Activated CD4-positive, alpha-beta T cell treated with anti-CD3 and anti-CD28 coated beads, Interleukin-2, amount 10 ng/mL, durations not matched to agents 7 days and 5 days (primary cell): ENCODE measurements around the gene MYO18A. TPM values are rescaled to one million over a fixed set of nuclear protein-coding genes. Genes with fewer than 3 reads are reported as not detected.

Experiments
- CTCF ChIA-PET: fragments of 350-600 bp; sonication (Branson Sonifier 250); formaldehyde crosslinking; loops from one replicate; lab custom pipeline; 2021; ENCODE audit warnings: antibody characterized with exemption; lab: Charles Lee
- POLR2A ChIA-PET: fragments of 350-600 bp; sonication (Branson Sonifier 250); formaldehyde crosslinking; loops from one replicate; lab custom pipeline; 2021; ENCODE audit warnings: antibody characterized with exemption; lab: Charles Lee
- DNase-seq: peaks from one replicate; pipeline ENCODE4 v3.0.0-alpha.2; 2020
- H3K27ac Mint-ChIP-seq: one replicate; pipeline ENCODE4 v1.8.0; 2021; ENCODE audit warnings: mild to moderate bottlenecking, moderate library complexity, mixed read lengths
- H3K27me3 Mint-ChIP-seq: one replicate; pipeline ENCODE4 v1.8.0; 2021; ENCODE audit warnings: mixed read lengths
- H3K36me3 Mint-ChIP-seq: one replicate; pipeline ENCODE4 v1.8.0; 2021; ENCODE audit warnings: low read depth, mixed read lengths
- H3K4me1 Mint-ChIP-seq: one replicate; pipeline ENCODE4 v1.8.0; 2021; ENCODE audit warnings: mixed read lengths
- H3K4me3 Mint-ChIP-seq: one replicate; pipeline ENCODE4 v1.8.0; 2021; ENCODE audit warnings: mild to moderate bottlenecking, moderate library complexity, mixed read lengths
- H3K9me3 Mint-ChIP-seq: one replicate; pipeline ENCODE4 v1.8.0; 2021; ENCODE audit warnings: mixed read lengths
- total RNA-seq, 2 experiments: library from RNA; stranded (reverse); gene quantifications; one replicate each; pipeline ENCODE4 v1.2.3, GENCODE V29; 2021

The MYO18A gene
- total RNA-seq, 2 experiments from 2014 or later = 82.2 to 101 TPM

DNA sequence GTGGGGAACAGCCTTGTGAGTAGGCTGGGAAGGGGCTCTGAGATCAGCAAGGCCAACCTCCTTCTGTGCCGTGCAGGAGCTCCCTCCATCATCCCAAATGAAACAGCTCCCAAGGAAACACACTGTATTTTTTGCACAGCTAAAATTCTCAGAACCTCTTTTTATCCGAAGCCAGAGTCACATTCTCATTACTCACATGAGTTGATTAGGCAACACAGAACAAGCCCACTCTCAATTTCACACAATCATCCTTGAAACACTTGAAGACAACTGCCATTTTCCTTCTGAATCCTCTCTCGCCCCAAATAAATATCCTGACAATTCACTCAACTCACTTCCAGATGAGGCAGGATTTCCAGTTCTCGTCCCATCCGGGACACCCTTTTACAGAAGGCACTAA is 66.1 kb downstream of the MYO18A start:
- CTCF ChIA-PET = interaction anchor here (1.0 to 3.8 kb wide), 7 partner anchors 10 to 160 kb away, joined by 3 to 26 read pairs (median 4); no protein-coding TSS in a partner anchor
- H3K36me3 Mint-ChIP-seq = peaks cover 18% of the 10 kb centered on the region
- no peak for DNase-seq
- H3K9me3 Mint-ChIP-seq = no peaks in the 10 kb centered on the region
- POLR2A ChIA-PET = no interaction called here
- H3K4me1 Mint-ChIP-seq = peaks cover 5% of the 10 kb centered on the region
- H3K27me3 Mint-ChIP-seq = no peaks in the 10 kb centered on the region
- H3K4me3 Mint-ChIP-seq = no peak overlapping the region
- H3K27ac Mint-ChIP-seq = no peak overlapping the region

DNA sequence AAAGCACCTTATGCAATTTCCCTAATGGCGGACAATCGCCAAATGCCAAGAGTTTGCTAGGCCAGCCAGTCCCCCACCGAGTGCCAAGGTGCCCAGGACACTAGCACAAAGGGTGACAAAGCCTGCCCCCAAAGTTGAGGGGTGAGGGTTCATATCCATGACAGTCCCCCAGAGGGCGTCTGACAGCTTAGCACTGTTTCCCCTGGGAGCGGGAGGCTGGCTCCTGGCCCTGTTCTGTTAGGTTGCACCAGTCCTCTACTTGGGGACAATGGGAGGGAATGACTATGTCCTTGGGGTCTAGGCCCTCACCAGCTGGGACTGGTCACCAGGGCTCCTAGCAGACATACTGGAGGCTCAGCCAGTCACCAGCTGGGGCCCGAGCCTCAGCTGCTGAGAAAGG is 66.9 kb downstream of the MYO18A start:
- Mint-ChIP-seq H3K27ac (no peak overlapping the region), H3K9me3 (no peaks in the 10 kb centered on the region), H3K4me3 (no peak overlapping the region), H3K36me3 (peaks cover 19% of the 10 kb centered on the region), H3K27me3 (no peaks in the 10 kb centered on the region), H3K4me1 (peaks cover 5% of the 10 kb centered on the region)
- no peak for DNase-seq
- POLR2A ChIA-PET = no interaction called here
- CTCF ChIA-PET = interaction anchor here (1.0 to 3.8 kb wide), 5 partner anchors 10 to 148 kb away, joined by 3 to 26 read pairs (median 4); no protein-coding TSS in a partner anchor

DNA sequence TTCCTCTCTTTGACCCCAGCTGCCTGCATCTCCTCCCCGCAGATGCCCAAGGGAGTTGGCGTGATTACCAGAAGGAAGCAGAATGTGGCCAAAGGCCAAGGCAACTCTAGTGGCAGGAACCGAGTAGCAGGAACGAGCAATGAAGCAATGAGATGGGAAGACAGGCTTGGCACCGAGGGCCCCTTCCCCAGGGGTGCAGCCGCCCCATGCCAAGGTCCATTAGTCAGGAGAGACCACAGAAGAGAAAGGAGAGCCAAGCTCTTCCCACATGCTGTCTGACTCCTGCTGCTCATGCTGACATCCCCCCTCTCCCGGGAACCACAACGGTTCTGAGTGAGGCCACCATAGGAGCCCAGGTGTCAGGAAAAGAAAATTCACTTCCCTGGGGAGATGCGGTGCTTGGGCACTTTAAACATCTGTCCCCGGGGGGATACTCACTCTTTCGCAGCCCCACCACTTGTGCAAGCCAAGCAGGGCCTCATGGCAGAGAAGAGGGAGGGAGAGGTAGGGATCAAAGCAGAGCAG is 67.4 kb downstream of the MYO18A start:
- DNase-seq = no peak
- CTCF ChIA-PET = interaction anchor here (0.9 to 3.8 kb wide), 9 partner anchors 12 to 148 kb away, joined by 3 to 26 read pairs (median 4); no protein-coding TSS in a partner anchor
- peaks cover 5% of the 10 kb centered on the region for H3K4me1 Mint-ChIP-seq
- no peaks in the 10 kb centered on the region for H3K9me3 Mint-ChIP-seq
- no peak overlapping the region for H3K27ac Mint-ChIP-seq
- H3K36me3 Mint-ChIP-seq = peaks cover 23% of the 10 kb centered on the region
- no peaks in the 10 kb centered on the region for H3K27me3 Mint-ChIP-seq
- H3K4me3 Mint-ChIP-seq = no peak overlapping the region
- POLR2A ChIA-PET = interaction anchor here (0.6 kb wide), 1 partner anchor 95 kb away, joined by 3 read pairs; no protein-coding TSS in a partner anchor

DNA sequence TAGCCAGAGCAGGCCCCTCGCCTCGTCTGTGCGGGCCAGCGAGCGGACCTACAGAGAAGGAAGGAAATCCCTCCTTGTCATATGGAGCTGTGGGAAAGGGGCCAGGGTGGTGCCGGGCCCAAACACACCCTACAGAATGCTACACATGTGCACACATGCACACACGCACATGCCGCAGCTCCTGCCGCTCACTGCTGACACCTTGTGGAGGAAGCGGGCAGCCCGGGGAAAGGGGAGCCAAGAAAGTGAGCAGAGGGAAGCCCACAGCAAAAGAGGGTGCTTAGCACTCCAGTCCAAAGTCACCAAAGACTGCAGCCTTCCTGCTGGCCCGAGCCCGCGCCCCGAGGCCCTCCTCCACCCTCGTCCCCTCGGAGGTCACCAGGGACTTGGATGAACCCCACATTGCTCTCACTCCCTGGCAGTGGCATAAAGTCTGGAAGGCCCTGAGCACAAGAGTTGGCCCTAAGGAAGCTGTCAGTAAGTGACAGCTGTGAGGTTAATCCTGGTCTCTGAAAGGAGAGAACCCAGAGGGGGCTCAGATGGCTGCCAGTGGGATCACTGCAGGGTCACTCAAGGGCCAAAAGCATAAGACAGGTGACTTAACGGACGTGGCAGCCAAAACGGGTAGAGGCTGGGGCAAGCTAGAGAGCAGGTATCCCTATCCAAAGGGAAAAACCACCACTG is 68.2 kb downstream of the MYO18A start:
- ChIA-PET POLR2A (interaction anchor here (0.6 kb wide), 1 partner anchor 94 kb away, joined by 3 read pairs; no protein-coding TSS in a partner anchor), CTCF (interaction anchor here (0.7 to 3.8 kb wide), 16 partner anchors 8 to 385 kb away, joined by 3 to 26 read pairs (median 4); partner anchors contain the start of gene MYO18A)
- Mint-ChIP-seq H3K27ac (no peak overlapping the region), H3K36me3 (peaks cover 24% of the 10 kb centered on the region), H3K9me3 (no peaks in the 10 kb centered on the region), H3K27me3 (no peaks in the 10 kb centered on the region), H3K4me1 (peaks cover 2% of the 10 kb centered on the region), H3K4me3 (no peak overlapping the region)
- DNase-seq = peak; percentile 72

DNA sequence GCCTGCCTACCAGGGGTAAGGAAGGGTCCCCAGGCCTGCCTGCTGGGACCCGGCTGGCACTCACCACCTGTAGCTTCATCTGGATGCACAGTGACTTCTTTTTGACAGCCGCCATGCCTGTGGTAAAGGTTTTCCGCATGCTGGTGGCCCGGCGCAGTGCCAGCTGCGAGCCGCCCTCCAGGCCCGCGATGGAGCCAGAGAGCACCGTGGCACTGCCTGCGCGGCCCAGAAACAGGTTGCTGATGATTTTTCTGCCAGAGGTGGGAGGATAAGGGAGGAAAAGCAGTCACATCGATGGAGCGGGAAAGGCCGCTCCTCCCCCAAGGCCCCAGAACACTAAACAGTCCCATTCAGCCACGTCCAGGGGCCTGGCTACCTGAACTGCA is 69.8 kb downstream of the MYO18A start:
- no peak for DNase-seq
- Mint-ChIP-seq H3K4me3 (no peak overlapping the region), H3K9me3 (no peaks in the 10 kb centered on the region), H3K4me1 (no peaks in the 10 kb centered on the region), H3K27me3 (no peaks in the 10 kb centered on the region), H3K36me3 (peaks cover 27% of the 10 kb centered on the region), H3K27ac (no peak overlapping the region)
- CTCF ChIA-PET = interaction anchor here (1.1 kb wide), 1 partner anchor 14 kb away, joined by 4 read pairs; no protein-coding TSS in a partner anchor
- POLR2A ChIA-PET = interaction anchor here (0.5 kb wide), 1 partner anchor 38 kb away, joined by 8 read pairs; no protein-coding TSS in a partner anchor

DNA sequence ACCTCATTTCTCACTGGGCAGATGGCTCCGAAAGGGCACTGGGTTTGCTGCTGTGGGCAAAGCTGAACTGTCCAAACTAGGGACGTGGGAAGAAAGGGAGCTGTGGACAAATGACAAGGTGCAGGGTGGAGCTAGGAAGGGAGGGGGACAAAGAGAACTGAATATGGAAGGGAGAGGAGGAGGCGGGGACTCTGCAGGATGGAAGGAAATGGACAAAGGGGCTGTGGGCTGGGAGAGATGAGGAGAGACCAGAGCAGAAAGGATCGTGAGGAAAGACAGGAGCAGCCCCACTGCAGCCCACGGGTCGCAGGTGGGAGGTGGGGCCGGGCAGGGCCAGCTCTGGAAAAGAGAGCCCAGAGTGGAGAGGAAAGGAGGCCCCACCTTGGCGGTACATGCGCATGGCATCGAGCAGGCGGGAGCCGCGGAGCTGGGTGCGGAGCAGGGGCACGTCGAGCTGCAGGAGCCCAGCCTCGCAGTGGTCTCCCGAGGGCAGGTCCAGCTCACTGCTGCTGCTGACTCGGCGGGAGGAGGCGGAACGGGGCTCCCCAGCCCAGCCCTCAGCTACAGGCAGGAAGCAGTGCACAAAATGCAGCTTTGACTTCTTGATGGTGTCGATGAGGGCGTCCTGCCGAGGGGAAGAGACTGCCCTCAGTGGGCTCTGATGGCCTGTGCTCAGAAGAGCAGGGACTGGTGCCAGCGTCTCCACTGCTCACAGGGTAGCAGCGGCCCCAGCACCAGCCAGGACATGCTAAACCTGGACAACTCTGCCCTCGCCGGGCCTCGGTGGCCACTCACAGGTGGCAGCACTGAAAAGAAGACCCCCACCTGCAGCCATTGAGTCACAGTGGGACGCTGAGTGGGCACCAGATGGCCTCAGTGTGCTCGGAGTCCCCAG is 70.5 kb downstream of the MYO18A start:
- CTCF ChIA-PET = interaction anchor here (0.6 to 1.1 kb wide), 4 partner anchors 14 to 334 kb away, joined by 3 to 4 read pairs (median 3); no protein-coding TSS in a partner anchor
- Mint-ChIP-seq H3K27me3 (no peaks in the 10 kb centered on the region), H3K4me1 (no peaks in the 10 kb centered on the region), H3K36me3 (peaks cover 28% of the 10 kb centered on the region), H3K9me3 (no peaks in the 10 kb centered on the region), H3K4me3 (no peak overlapping the region), H3K27ac (no peak overlapping the region)
- DNase-seq = no peak
- POLR2A ChIA-PET = interaction anchor here (0.5 kb wide), 1 partner anchor 37 kb away, joined by 8 read pairs; no protein-coding TSS in a partner anchor

DNA sequence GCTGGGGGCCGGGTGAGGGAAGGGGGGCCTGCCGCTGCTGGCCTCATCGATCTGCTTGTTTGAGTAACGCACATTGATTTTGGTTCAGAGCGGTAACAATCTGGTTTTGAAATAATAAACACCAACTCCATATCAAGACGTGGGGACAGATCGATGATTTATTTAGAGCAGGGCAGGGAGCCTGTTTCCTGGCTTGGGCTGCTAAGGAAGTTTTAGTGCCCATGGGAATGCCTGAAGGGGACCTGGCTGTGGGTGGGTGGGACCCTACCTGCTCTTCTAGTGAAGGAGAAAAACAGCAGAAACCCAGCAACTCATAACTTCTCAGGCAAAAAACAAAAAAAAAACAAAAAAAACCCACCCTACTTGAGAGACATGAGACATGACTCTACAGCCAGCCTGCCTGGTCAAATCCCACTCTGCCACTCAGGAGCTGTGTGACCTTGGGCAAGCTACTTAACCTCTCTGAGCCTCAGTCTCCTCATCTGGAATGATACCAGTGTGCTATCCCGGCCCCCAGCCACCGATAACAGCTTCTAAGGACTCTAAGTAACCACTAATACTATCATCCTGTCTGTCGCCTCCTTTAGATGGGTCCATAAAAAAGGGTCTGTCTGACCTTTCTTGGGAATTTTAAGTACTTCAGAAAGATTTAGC is 71.2 kb downstream of the MYO18A start:
- H3K27ac Mint-ChIP-seq = no peak overlapping the region
- H3K4me1 Mint-ChIP-seq = no peaks in the 10 kb centered on the region
- POLR2A ChIA-PET = no interaction called here
- H3K27me3 Mint-ChIP-seq = no peaks in the 10 kb centered on the region
- H3K4me3 Mint-ChIP-seq = no peak overlapping the region
- no peaks in the 10 kb centered on the region for H3K9me3 Mint-ChIP-seq
- CTCF ChIA-PET = interaction anchor here (0.6 to 1.1 kb wide), 5 partner anchors 15 to 240 kb away, joined by 3 to 4 read pairs (median 3); no protein-coding TSS in a partner anchor
- no peak for DNase-seq
- H3K36me3 Mint-ChIP-seq = peaks cover 31% of the 10 kb centered on the region

DNA sequence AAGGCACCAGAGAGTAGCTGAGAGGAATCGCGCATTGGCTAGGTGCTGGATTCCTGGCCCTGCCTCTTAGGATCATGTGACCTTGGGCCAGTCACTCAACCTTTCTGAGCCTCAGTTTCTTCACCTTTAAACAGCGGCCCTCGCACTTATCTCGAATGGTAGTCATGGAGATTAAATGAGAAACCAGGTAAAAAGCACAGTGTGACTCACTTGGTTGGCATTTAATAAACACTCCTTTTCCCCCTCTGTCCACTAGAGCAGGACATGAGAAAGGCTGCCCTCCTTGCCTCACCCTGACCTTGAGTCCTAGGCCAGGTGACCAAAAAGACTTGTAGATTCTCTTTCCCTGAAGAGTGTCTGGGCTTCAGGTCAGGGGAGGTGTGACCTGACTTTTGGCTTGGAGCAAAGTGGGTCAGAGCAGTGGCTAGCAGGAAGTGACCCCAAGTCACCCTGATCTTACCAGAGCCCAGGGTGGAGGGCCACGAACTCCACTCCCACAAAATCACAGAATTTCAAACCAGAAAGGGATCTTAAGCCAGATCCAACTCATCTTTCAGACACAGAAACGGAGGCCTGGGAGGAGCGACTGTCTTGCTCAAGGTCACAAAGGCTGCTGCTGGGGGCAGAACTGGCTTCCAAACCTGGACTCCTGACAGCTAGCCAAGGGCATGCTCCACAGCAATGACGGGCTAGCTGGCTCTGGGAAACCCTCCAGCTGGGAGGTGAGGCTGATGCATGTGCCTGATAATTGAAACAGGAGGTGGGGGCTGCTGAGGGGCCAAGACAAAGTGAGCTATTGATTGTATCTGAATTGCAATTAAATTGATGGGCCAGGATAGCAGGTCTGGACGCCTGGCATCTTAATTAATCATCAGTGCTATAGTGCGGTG is 72.0 kb downstream of the MYO18A start:
- H3K36me3 Mint-ChIP-seq = peaks cover 31% of the 10 kb centered on the region
- H3K4me3 Mint-ChIP-seq = no peak overlapping the region
- no peaks in the 10 kb centered on the region for H3K9me3 Mint-ChIP-seq
- ChIA-PET POLR2A (no interaction called here), CTCF (interaction anchor here (0.6 to 0.9 kb wide), 3 partner anchors 41 to 241 kb away, joined by 3 to 4 read pairs (median 3); no protein-coding TSS in a partner anchor)
- no peaks in the 10 kb centered on the region for H3K4me1 Mint-ChIP-seq
- no peaks in the 10 kb centered on the region for H3K27me3 Mint-ChIP-seq
- H3K27ac Mint-ChIP-seq = no peak overlapping the region
- DNase-seq = no peak

DNA sequence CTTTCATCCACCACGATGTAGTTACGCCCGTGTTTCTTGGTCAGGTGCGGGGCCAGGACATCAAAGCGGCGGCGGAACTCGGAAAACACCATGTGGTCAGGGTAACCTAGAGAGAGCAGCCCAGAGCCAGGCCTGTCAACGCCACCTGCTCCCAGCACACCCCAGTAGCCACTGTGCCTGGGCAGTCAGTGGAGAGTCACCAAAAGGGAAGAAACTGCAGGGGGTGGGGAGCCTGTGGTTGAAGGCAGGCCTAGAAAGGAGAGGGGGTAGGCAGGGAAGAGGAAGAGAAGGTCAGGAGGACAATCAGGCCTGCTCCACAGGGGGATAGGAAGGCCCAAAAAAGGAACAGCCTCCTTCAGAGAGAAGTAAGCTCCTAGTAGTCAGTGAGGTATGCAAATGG is 73.1 kb downstream of the MYO18A start:
- Mint-ChIP-seq H3K36me3 (peaks cover 31% of the 10 kb centered on the region), H3K27me3 (no peaks in the 10 kb centered on the region), H3K9me3 (no peaks in the 10 kb centered on the region), H3K4me3 (no peak overlapping the region), H3K4me1 (no peaks in the 10 kb centered on the region), H3K27ac (no peak overlapping the region)
- ChIA-PET POLR2A (no interaction called here), CTCF (interaction anchor here (0.7 to 1.3 kb wide), 3 partner anchors 10 to 332 kb away, joined by 3 read pairs; no protein-coding TSS in a partner anchor)
- DNase-seq = no peak

DNA sequence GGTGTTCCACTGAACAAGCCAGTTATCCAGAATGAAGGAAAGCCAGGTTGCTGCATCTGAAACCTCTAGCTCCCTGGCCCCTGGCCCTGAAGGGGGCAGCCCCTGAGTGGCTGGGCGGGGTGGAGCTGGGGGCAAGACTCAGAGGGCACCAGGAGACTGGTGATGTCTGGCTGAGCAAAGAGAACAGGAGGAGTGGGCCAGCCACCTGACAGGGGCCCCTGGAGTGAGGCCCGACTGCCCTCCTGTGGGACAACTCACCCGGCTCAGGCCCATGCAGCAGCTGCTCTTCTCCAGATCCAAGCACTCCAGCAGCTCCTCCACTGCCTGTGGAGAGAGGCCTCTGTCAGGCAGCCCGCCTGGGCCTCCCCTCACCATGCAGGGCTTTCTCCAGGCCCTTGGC is 76.9 kb downstream of the MYO18A start:
- Mint-ChIP-seq H3K9me3 (no peaks in the 10 kb centered on the region), H3K27me3 (no peaks in the 10 kb centered on the region), H3K27ac (no peak overlapping the region), H3K36me3 (peaks cover 25% of the 10 kb centered on the region), H3K4me1 (no peaks in the 10 kb centered on the region), H3K4me3 (no peak overlapping the region)
- POLR2A ChIA-PET = no interaction called here
- no peak for DNase-seq
- CTCF ChIA-PET = interaction anchor here (1.1 to 1.6 kb wide), 3 partner anchors 8 to 11 kb away, joined by 3 to 4 read pairs (median 4); no protein-coding TSS in a partner anchor

DNA sequence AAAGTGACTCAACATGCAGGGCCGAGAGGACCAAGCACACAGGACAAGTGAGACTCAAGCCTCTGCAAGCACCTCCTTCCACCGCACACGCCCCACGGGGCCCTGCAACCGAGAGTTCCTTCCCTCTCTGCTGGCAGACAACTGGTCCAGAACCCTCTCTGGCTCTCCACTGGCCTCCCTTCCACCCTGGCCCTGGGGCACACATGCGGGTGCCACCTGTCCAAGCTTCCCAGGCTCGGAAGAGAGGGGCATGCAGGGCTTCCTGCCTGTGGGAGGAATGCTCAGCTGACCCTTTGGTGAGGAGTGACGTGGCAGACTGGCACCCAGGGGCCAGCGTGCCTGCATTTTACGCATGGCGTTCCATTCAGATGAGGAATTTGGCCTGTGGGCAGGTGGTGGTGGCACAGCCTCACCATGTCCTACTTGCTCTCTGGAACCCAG is 77.4 kb downstream of the MYO18A start:
- H3K27ac Mint-ChIP-seq = no peak overlapping the region
- H3K36me3 Mint-ChIP-seq = peaks cover 26% of the 10 kb centered on the region
- no peak for DNase-seq
- ChIA-PET POLR2A (no interaction called here), CTCF (interaction anchor here (1.4 to 1.6 kb wide), 3 partner anchors 9 to 137 kb away, joined by 3 to 4 read pairs (median 4); no protein-coding TSS in a partner anchor)
- H3K9me3 Mint-ChIP-seq = no peaks in the 10 kb centered on the region
- no peaks in the 10 kb centered on the region for H3K4me1 Mint-ChIP-seq
- no peaks in the 10 kb centered on the region for H3K27me3 Mint-ChIP-seq
- no peak overlapping the region for H3K4me3 Mint-ChIP-seq
